Measurements from ENCODE around the gene C2CD2.

Gene C2CD2

DNA sequence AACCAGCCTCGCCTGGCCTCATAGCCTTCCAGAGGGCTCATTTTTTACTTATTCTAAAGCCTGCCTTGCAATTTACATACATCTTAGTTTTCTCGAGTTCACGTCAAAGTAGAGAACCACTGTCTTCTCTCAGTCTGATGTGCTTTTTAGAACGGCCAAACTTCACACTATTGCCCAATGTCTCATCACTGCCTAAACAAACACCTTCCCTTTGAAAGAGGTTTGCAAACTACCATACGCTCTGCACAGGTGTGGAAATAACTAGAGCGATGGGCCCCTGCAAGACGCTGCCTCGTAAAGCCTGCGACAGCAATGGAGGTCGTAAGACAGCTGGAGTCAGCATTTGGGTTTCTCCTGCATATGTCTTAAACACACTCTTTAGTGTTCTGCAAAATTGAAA, 97.2 kb downstream of the C2CD2 start:
- DNase-seq (ENCODE audit: insufficient read length) (no peak), FAIRE-seq (no peak)
- TF ChIP-seq POLR2AphosphoS5 (IDR thresholded peaks at IDR 0.05; ENCODE audit: low read depth, low read length) (no peak), TAF1 (IDR thresholded peaks at IDR 0.05; ENCODE audit: borderline replicate concordance, low read depth, low read length) (no peak), POLR2A (IDR thresholded peaks at IDR 0.05; ENCODE audit: low read depth, low read length) (no peak)

DNA sequence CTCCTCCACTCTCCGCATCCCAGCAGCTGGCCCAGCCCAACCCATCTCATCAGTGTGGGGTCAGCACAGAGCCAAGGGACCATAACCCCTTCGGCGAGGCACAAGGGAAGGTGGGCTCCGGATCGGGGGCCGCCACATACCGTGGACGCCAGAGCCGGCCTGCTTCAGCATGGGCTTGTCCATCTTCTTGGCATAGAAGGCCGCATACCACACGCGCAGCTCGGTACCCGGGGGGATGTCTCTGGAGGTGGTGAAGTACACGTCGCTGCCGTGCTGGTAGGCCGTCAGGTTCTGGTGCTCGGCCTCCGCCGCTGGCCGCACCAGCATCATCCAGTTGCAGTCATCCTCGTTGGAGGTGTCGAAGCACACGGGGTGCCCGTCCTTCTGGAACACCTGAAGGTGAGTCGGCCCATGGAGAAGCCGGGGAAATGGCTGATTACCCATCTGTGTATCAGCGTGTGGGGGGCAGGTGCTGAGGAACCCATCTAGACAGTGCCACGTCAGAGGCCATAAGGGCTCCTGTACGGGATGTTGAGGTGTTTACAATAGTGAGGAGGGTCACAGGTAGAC, 99.3 kb downstream of the C2CD2 start:
- no peak for DNase-seq (ENCODE audit: insufficient read length)

DNA sequence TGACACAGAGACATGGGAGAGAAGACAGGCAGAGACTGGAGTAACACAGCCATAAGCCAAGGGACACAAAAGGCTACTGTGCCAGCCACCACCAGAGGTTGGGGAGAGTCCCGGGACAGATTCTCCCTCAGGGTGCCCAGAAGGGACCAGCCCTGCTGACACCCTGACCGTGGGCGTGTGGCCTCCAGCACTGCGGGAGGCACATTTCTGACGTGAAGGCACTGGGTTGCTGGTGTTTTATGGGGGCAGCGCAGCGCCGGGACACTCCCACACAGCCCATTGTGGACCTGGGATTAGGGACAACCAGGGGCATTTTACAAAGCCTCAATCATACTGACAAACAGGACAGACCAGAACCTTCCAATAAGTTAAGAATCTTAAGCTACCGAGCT, 100.9 kb downstream of the C2CD2 start:
- FAIRE-seq (no peak), DNase-seq (ENCODE audit: insufficient read length) (no peak)
- TF ChIP-seq POLR2AphosphoS5 (IDR thresholded peaks at IDR 0.05; ENCODE audit: low read depth, low read length) (no peak), TAF1 (IDR thresholded peaks at IDR 0.05; ENCODE audit: borderline replicate concordance, low read depth, low read length) (no peak), POLR2A (IDR thresholded peaks at IDR 0.05; ENCODE audit: low read depth, low read length) (no peak)

More for the DNA sequence above, 99.3 kb downstream of the C2CD2 start:
- TF ChIP-seq POLR2AphosphoS5 (IDR thresholded peaks at IDR 0.05; ENCODE audit: low read depth, low read length) = no peak
- no peak for TF ChIP-seq TAF1 (IDR thresholded peaks at IDR 0.05; ENCODE audit: borderline replicate concordance, low read depth, low read length)
- no peak for TF ChIP-seq POLR2A (IDR thresholded peaks at IDR 0.05; ENCODE audit: low read depth, low read length)
- no peak for FAIRE-seq

DNA sequence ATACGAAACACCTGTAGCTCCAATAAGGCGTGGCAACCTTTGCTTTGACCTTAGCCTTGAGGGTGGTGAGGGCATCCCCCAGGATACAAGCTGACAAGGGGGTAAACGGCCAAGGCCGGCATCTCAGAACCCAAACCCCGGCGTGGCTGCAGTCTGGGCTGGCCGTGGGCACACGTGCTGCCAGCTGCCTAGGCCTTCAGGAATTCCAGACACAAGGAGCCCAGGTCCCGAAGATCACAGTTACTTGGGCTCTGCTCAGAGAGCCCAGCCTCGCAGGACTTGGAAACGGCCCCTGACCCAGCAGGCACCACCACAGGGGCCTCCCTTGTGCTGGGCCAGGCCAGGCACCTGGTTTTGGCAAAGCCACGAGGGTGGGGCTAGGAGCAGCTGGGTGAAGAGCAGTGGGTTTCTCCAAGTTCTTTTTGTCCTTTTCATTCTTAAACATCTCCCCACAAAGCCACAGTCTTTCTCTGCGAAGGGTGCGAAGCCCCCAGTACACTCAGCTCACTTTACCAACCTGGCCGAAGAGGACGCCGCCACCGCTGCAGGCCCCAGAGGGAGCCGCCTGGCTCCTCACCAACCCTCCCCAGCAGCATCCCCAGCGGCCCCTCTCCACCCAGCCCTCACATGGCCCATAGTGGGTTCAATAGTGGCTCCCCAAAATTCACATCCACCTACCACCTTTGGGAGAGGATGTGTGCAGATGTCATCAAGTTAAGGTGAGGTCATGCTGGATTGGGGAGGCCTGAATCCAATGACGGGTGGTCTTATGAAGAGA, 101.5 kb downstream of the C2CD2 start:
- FAIRE-seq (no peak), DNase-seq (ENCODE audit: insufficient read length) (no peak)
- TF ChIP-seq POLR2A (IDR thresholded peaks at IDR 0.05; ENCODE audit: low read depth, low read length) (no peak), TAF1 (IDR thresholded peaks at IDR 0.05; ENCODE audit: borderline replicate concordance, low read depth, low read length) (no peak), POLR2AphosphoS5 (IDR thresholded peaks at IDR 0.05; ENCODE audit: low read depth, low read length) (no peak)

DNA sequence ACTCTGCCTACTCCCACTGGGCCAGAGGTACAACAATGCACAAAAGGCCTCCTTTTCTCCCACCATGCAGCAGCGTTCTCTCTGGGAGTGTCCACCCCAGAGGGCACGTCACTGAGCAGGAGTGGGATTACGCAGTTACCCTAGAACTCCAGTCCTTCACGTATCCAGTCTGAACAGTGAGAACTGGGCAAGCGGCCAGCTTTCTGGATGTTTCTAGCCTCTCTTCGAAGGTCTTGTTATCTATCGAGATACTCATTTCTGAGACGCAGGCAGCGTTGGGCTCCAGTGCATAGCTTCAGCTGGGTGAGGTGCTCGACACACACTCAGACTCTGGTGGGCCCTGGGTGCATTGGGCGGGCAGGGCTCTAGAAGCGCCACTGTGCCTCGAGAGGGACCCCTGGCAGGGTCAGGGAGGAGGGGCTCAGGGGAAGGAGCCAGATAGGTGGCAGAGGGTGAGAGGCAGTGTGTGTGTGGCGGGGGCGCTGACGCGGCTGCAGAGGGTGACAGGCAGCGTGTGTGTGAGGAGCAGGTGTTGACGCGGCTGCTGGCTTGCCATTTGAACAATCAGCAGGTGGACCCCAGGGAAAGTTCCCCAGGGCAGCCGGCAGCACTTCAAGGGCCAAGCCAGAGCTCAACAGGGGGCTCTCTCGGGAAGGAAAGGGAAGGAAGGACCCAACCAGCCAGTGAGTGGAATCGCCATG, 102.6 kb downstream of the C2CD2 start:
- DNase-seq (ENCODE audit: insufficient read length) (no peak), FAIRE-seq (no peak)
- TF ChIP-seq TAF1 (IDR thresholded peaks at IDR 0.05; ENCODE audit: borderline replicate concordance, low read depth, low read length) (no peak), POLR2A (IDR thresholded peaks at IDR 0.05; ENCODE audit: low read depth, low read length) (no peak), POLR2AphosphoS5 (IDR thresholded peaks at IDR 0.05; ENCODE audit: low read depth, low read length) (no peak)

DNA sequence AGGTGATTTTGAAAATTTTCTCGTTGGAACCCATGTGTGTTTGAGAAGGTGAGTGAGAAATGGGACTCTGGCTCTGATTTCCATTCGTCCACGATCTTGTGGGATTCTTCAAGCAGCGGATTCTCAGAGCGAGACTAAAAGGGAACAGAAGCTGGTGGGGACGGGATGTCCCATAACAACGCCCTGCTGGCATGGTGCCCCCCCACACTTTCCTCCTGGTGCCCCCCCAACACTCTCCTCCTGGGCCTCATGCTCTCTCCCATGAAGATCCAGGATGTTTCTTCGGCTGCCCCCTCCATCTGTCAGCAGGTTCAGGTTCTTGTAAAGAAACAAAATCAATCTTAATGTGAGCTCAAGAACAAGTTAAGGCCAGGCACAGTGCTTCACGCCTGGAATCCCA, 103.7 kb downstream of the C2CD2 start:
- no peak for FAIRE-seq

DNA sequence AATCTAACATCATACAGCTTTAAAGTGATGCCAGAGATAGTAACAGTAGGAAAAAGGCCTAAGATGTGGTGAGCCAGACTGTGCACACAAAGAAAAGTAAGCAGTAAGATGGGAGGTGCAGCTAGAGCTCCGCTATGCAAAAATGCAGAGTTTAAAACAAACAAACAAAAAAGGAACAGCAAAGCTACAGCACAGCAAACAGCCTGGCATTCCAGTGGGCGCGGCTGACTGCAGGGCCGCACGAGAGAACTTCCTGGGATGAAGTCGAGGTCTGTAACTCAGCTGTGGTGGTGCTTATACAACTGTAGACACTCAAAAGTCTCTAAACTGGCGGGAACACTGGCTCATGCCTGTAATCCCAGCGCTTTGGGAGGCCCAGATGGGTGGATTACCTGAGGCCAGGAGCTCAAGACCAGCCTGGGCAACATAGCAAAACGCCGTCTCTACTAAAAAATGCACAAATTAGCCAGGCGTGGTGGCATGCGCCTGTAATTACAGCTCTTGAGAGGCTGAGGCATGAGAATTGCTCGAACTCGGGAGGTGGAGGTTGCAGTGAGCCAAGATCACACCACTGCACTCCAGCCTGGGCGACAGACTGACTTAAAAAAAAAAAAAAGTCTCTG, 104.7 kb downstream of the C2CD2 start:
- DNase-seq (ENCODE audit: insufficient read length) = no peak
- FAIRE-seq = no peak
- TF ChIP-seq POLR2AphosphoS5 (IDR thresholded peaks at IDR 0.05; ENCODE audit: low read depth, low read length) = no peak
- TF ChIP-seq TAF1 (IDR thresholded peaks at IDR 0.05; ENCODE audit: borderline replicate concordance, low read depth, low read length) = no peak
- no peak for TF ChIP-seq POLR2A (IDR thresholded peaks at IDR 0.05; ENCODE audit: low read depth, low read length)

More for the DNA sequence above, 103.7 kb downstream of the C2CD2 start:
- no peak for DNase-seq (ENCODE audit: insufficient read length)
- TF ChIP-seq POLR2A (IDR thresholded peaks at IDR 0.05; ENCODE audit: low read depth, low read length) (no peak), TAF1 (IDR thresholded peaks at IDR 0.05; ENCODE audit: borderline replicate concordance, low read depth, low read length) (no peak), POLR2AphosphoS5 (IDR thresholded peaks at IDR 0.05; ENCODE audit: low read depth, low read length) (no peak)

DNA sequence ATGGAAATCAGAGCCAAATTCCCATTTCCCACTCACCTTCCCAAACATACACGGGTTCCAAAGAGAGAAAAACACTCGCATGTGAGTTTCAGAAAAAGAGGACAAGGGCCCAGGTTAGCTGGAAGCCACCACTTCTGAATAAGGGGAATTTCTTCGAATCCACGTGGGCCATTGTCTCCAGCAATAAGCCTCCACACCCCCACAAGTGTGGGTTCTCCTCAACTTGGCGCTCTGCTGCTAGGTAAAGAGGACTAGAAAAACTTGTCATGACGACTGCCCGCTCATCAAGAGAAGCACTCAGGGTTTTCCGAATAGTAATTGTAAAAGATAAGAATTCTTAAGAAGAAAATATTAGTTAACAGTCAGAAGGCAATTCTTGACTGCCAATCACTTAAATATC, 105.3 kb downstream of the C2CD2 start:
- no peak for FAIRE-seq

DNA sequence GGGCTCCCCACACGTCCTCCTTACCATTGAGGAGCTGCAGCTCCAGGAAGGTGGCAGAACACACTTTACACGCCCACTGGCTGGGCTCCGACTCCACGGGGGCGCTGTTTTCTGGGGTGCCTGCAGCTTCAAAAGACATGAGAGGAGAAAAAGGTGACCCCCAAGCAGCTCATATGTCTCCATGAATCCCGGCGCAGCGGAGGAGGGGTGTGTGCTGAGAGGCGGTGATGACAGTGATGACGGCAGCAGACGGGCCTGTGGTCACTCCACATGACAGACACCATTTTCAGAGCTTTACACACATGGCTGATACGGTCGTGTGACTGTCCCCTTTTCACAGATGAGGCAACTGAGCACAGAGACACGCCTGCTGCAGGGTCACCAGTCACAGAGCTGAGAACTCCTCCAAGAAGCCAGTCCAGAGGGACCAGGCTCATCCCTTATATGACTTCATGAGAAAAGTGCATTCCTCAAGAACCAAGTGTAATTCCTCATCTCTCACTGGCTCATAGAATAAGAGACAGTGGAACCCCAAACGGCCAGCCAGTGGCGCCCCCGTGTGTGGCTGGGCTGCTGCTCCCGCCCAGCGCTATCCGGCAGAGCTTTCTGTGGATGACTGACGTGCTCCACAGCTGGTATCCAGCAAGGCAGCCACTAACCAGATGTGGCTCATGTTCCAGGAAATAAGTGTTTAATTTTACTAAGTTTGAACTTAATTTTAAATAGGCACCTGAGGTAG, 106.6 kb downstream of the C2CD2 start:
- TF ChIP-seq TAF1 (IDR thresholded peaks at IDR 0.05; ENCODE audit: borderline replicate concordance, low read depth, low read length) (no peak), POLR2A (IDR thresholded peaks at IDR 0.05; ENCODE audit: low read depth, low read length) (no peak), POLR2AphosphoS5 (IDR thresholded peaks at IDR 0.05; ENCODE audit: low read depth, low read length) (no peak)
- FAIRE-seq (no peak), DNase-seq (ENCODE audit: insufficient read length) (no peak)

More for the DNA sequence above, 105.3 kb downstream of the C2CD2 start:
- TF ChIP-seq POLR2AphosphoS5 (IDR thresholded peaks at IDR 0.05; ENCODE audit: low read depth, low read length) (no peak), TAF1 (IDR thresholded peaks at IDR 0.05; ENCODE audit: borderline replicate concordance, low read depth, low read length) (no peak), POLR2A (IDR thresholded peaks at IDR 0.05; ENCODE audit: low read depth, low read length) (no peak)
- no peak for DNase-seq (ENCODE audit: insufficient read length)

DNA sequence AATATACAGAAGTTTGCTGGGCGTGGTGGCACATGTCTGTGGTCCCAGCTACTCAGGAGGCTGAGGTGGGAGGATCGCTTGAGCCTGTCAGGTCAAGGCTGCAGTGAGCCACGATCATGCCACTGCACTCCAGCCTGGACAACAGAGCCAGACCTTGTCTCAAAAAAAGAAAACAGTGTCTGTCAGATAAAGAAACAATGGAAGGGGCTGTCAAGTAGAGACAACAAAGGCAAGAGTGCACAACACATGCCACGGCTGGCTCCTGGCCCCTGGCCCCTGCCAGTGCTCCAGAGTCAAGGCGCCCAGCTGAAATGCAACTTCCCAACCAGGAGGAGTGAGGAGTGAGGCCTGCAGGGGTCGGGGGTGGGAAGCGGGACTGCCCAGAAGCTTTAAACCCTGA, 107.3 kb downstream of the C2CD2 start:
- FAIRE-seq = no peak
- no peak for DNase-seq (ENCODE audit: insufficient read length)
- TF ChIP-seq TAF1 (IDR thresholded peaks at IDR 0.05; ENCODE audit: borderline replicate concordance, low read depth, low read length) (no peak), POLR2AphosphoS5 (IDR thresholded peaks at IDR 0.05; ENCODE audit: low read depth, low read length) (no peak), POLR2A (IDR thresholded peaks at IDR 0.05; ENCODE audit: low read depth, low read length) (no peak)

DNA sequence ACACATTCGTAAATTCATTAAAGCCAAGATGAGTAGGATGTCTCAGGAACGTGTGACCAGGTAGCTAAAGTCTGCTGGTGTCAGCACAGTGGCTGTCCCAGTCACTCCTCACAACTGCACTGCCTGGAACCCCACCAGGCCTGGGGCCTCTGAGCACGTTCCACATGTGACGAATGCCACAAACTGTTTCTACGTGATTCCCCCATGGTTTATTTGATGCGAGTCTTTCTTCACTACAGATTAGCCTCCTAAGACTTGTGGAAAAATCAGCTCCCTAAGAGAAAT, 107.8 kb downstream of the C2CD2 start:
- no peak for DNase-seq (ENCODE audit: insufficient read length)
- TF ChIP-seq POLR2A (IDR thresholded peaks at IDR 0.05; ENCODE audit: low read depth, low read length) = no peak
- no peak for FAIRE-seq

Measured in GM12892 (cell line).